HFFc6 (cell line): ENCODE measurements around the gene CYB561D1. TPM values are rescaled to one million over a fixed set of nuclear protein-coding genes. Genes with fewer than 3 reads are reported as not detected.

Experiments used
- DNase-seq: peaks from one replicate; pipeline ENCODE4 v3.0.0-alpha.2; 2018
- H3K27ac Mint-ChIP-seq: 2 replicates; pipeline ENCODE4 v1.8.0; 2020; ENCODE audit warnings: mild to moderate bottlenecking, mixed read lengths
- H3K27me3 Mint-ChIP-seq: 2 replicates; pipeline ENCODE4 v1.8.0; 2021; ENCODE audit warnings: mild to moderate bottlenecking, moderate library complexity, mixed read lengths; ENCODE audit not compliant: insufficient read depth
- H3K36me3 Mint-ChIP-seq: 2 replicates; pipeline ENCODE4 v1.8.0; 2021; ENCODE audit warnings: low read depth, mixed read lengths
- H3K4me1 Mint-ChIP-seq: 2 replicates; pipeline ENCODE4 v1.8.0; 2020; ENCODE audit warnings: low read depth, mixed read lengths
- H3K4me3 Mint-ChIP-seq: 2 replicates; pipeline ENCODE4 v1.8.0; 2020; ENCODE audit warnings: mild to moderate bottlenecking, moderate library complexity, mixed read lengths
- H3K9me3 Mint-ChIP-seq: 2 replicates; pipeline ENCODE4 v1.8.0; 2020; ENCODE audit warnings: mild to moderate bottlenecking, mixed read lengths
- total RNA-seq, 6 experiments: library from RNA; stranded (reverse); fragmentation: NEBNext Ultra II Directional; extraction: Animal tissue kit (Norgen Biotek cat#: 25700); gene quantifications; 2 replicates in 1 of 6; 3 replicates in 5 of 6; pipeline ENCODE4 v1.2.3, GENCODE V29; 2021
- TF ChIP-seq, protein P1 (sequence below): fragments of 200-600 bp; sonication (generic); IDR thresholded peaks from 2 replicates; pipeline ENCODE4 v1.5.0; 2021; ENCODE audit warnings: antibody characterized with exemption, mild to moderate bottlenecking

The CYB561D1 gene
- total RNA-seq, 6 experiments from 2014 or later: 7.2 to 10.3 (median 8.1) TPM

DNA sequence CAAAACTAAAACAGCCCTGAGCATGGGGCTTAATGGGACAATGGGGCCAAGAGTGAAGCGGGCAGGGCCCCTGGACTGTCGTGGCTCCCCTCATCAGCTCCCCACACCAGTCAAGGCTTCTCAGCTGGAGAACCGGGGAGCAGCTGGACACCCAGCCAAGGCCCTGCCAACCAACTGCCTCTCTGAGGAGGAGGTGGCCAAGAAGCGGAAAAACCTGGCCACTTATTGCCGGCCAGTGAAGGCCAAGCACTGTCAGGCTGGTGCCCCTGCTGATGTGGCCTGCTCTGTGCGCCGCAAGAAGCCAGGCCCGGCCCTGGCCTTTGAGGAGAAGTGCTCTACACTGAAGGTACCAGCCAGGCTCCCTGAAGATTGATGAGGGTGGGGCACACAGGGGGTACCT lies 2.5 kb upstream of the CYB561D1 start:
- TF ChIP-seq, protein P1, sequence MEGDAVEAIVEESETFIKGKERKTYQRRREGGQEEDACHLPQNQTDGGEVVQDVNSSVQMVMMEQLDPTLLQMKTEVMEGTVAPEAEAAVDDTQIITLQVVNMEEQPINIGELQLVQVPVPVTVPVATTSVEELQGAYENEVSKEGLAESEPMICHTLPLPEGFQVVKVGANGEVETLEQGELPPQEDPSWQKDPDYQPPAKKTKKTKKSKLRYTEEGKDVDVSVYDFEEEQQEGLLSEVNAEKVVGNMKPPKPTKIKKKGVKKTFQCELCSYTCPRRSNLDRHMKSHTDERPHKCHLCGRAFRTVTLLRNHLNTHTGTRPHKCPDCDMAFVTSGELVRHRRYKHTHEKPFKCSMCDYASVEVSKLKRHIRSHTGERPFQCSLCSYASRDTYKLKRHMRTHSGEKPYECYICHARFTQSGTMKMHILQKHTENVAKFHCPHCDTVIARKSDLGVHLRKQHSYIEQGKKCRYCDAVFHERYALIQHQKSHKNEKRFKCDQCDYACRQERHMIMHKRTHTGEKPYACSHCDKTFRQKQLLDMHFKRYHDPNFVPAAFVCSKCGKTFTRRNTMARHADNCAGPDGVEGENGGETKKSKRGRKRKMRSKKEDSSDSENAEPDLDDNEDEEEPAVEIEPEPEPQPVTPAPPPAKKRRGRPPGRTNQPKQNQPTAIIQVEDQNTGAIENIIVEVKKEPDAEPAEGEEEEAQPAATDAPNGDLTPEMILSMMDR: no peak
- Mint-ChIP-seq H3K4me1 (peaks cover 38% of the 10 kb centered on the region), H3K27me3 (no peaks in the 10 kb centered on the region), H3K4me3 (no peak overlapping the region), H3K9me3 (no peaks in the 10 kb centered on the region), H3K36me3 (no peaks in the 10 kb centered on the region; the same call in 1 of the 2 replicates), H3K27ac (no peak overlapping the region)
- DNase-seq: no peak

DNA sequence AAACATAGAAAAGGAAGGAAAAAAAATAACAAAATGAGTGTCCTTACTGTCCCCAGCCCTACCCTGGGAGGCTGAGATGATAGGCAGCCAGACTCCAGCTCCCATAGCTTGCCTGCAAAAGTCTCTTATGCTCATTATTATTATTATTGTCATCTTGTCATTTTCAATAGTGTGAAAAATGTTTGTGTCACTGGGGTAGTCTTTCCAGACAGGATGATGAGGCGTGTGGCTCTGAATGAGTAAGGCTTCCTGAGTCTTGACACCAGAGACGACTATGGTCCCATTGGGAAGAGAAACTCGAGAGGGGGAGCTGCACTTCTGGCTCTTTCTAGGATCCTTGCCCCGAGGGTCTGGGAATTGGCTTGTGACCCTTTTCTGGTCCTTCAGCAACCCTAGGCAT lies 1.1 kb upstream of the CYB561D1 start:
- H3K36me3 Mint-ChIP-seq: no peaks in the 10 kb centered on the region; the same call in 1 of the 2 replicates
- peak overlapping the region; percentile 55; the same call in 1 of the 2 replicates for H3K27ac Mint-ChIP-seq
- H3K4me1 Mint-ChIP-seq: peaks cover 40% of the 10 kb centered on the region
- DNase-seq: no peak
- TF ChIP-seq, protein P1: no peak
- H3K27me3 Mint-ChIP-seq: no peaks in the 10 kb centered on the region
- H3K9me3 Mint-ChIP-seq: no peaks in the 10 kb centered on the region
- no peak overlapping the region for H3K4me3 Mint-ChIP-seq

DNA sequence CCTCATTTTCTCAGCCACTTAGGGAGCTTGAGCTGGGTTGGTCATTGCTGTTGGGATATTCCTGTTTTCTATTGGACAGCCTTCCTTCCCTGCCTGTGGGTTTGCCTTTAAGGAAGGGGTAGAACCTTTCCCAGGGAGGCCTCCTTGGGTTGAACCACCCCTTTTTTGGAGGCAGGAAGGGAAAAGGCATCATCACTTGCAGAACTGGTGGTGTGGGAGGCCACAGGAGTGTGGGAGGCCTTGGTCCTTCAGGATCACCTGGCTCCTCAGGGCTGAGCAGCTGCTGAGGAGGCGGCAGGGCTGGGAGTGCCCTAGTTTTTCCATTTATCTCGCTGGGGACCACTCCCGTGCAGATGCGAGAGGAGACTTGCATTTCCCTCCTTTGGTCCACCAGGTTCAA lies 667 bp upstream of the CYB561D1 start:
- DNase-seq: no peak
- H3K4me3 Mint-ChIP-seq: peak overlapping the region; percentile 96

DNA sequence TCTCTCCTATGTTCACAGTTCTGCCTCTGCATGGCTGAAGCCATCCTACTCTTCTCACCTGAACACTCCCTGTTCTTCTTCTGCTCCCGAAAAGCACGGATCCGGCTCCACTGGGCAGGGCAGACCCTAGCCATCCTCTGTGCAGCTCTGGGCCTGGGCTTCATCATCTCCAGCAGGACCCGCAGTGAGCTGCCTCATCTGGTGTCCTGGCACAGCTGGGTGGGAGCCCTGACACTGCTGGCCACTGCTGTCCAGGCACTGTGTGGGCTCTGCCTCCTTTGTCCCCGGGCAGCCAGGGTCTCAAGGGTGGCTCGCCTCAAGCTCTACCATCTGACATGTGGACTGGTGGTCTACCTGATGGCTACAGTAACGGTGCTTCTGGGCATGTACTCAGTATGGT lies 1.8 kb downstream of the CYB561D1 start:
- Mint-ChIP-seq H3K36me3 (no peaks in the 10 kb centered on the region; the same call in 1 of the 2 replicates), H3K9me3 (no peaks in the 10 kb centered on the region), H3K27me3 (peaks cover 3% of the 10 kb centered on the region; the same call in 1 of the 2 replicates), H3K4me3 (peak overlapping the region; percentile 12; the same call in 1 of the 2 replicates), H3K4me1 (peaks cover 60% of the 10 kb centered on the region), H3K27ac (no peak overlapping the region)
- no peak for DNase-seq
- TF ChIP-seq, protein P1: no peak

More for the DNA sequence above, 667 bp upstream of the CYB561D1 start:
- TF ChIP-seq, protein P1: no peak
- no peaks in the 10 kb centered on the region for H3K27me3 Mint-ChIP-seq
- no peaks in the 10 kb centered on the region; the same call in 1 of the 2 replicates for H3K36me3 Mint-ChIP-seq
- H3K27ac Mint-ChIP-seq: no peak overlapping the region
- H3K4me1 Mint-ChIP-seq: peaks cover 40% of the 10 kb centered on the region
- H3K9me3 Mint-ChIP-seq: no peaks in the 10 kb centered on the region

DNA sequence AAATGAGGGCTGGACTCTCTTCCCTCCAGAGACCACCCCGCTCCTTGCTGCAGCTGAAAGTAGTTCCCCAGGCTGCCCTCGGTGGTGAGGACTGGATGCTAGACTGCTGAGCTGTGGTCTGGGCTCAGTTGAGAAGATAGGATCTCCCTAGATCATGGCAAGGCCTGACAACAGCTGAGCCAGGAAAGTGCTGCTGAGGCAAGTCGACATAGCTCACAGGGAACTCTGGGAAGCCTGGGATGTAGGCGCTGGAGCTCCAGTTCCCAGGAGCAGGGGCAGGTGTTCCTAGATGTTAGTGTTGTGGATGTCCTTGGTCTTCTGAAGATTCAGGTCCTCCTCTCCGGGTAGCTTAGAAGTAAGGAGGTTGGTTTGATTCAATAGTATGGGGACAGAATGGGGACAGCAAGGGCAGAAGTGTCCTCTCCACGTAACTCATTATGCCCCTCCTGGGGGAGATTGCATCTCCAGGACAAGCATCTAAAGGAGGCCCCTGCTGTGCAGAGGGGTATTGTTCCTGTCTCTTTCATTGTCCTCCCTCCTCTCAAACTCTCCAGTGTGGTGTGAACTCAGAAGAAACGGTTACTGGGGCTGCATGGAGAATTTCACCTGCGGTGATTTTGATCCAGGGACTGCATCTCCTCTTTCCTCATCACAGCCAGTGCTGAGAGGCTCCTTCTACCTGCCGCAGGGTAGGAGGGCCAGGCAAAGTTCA lies 3.7 kb downstream of the CYB561D1 start:
- H3K9me3 Mint-ChIP-seq: no peaks in the 10 kb centered on the region
- H3K4me3 Mint-ChIP-seq: no peak overlapping the region
- peaks cover 3% of the 10 kb centered on the region; the same call in 1 of the 2 replicates for H3K27me3 Mint-ChIP-seq
- no peaks in the 10 kb centered on the region; the same call in 1 of the 2 replicates for H3K36me3 Mint-ChIP-seq
- no peak for DNase-seq
- peaks cover 73% of the 10 kb centered on the region for H3K4me1 Mint-ChIP-seq
- no peak overlapping the region; the same call in 1 of the 2 replicates for H3K27ac Mint-ChIP-seq
- TF ChIP-seq, protein P1: no peak
